ENCODE results near the gene DHRSX. TPM values are rescaled to one million over a fixed set of nuclear protein-coding genes. Genes with fewer than 3 reads are reported as not detected.

Gene DHRSX
- total RNA-seq, 1 experiment from 2014 or later, result 23.9 TPM

- POLR2A ChIA-PET, result no interaction called here
- CTCF ChIA-PET, result no interaction called here
- Mint-ChIP-seq H3K4me1 (ENCODE audit: insufficient read depth, unreplicated experiment) (no peaks in the 10 kb centered on the region), H3K27me3 (ENCODE audit: insufficient read depth, unreplicated experiment) (no peaks in the 10 kb centered on the region), H3K9me3 (ENCODE audit: unreplicated experiment) (no peaks in the 10 kb centered on the region), H3K4me3 (ENCODE audit: unreplicated experiment) (no peak overlapping the region), H3K36me3 (ENCODE audit: insufficient read depth, unreplicated experiment) (peaks cover 6% of the 10 kb centered on the region), H3K27ac (ENCODE audit: low read depth, unreplicated experiment) (no peak overlapping the region)
- intact Hi-C loops (cut with micrococcal nuclease), result no loop called here
- BruUV-seq (replicated peaks), result no TSS peak
- DNase-seq (ENCODE audit: unreplicated experiment), result no peak
- no peak for TF ChIP-seq CTCF (IDR thresholded peaks at IDR 0.05; ENCODE audit: unreplicated experiment)
Measured at GRCh38 chrX:2318371-2318770, 182.4 kb downstream of the DHRSX start.

- TF ChIP-seq CTCF (IDR thresholded peaks at IDR 0.05; ENCODE audit: unreplicated experiment), result no peak
- no peaks in the 10 kb centered on the region for H3K27me3 Mint-ChIP-seq (ENCODE audit: insufficient read depth, unreplicated experiment)
- intact Hi-C loops (cut with micrococcal nuclease), result no loop called here
- peaks cover 6% of the 10 kb centered on the region for H3K36me3 Mint-ChIP-seq (ENCODE audit: insufficient read depth, unreplicated experiment)
- ChIA-PET CTCF (no interaction called here), POLR2A (no interaction called here)
- H3K27ac Mint-ChIP-seq (ENCODE audit: low read depth, unreplicated experiment), result no peak overlapping the region
- no TSS peak for BruUV-seq (replicated peaks)
- no peaks in the 10 kb centered on the region for H3K4me1 Mint-ChIP-seq (ENCODE audit: insufficient read depth, unreplicated experiment)
- DNase-seq (ENCODE audit: unreplicated experiment), result no peak
- no peak overlapping the region for H3K4me3 Mint-ChIP-seq (ENCODE audit: unreplicated experiment)
- no peaks in the 10 kb centered on the region for H3K9me3 Mint-ChIP-seq (ENCODE audit: unreplicated experiment)
Measured at GRCh38 chrX:2317527-2318055, 183.2 kb downstream of the DHRSX start.

GRCh38 chrX:2316534-2316933 lies 184.2 kb downstream of the DHRSX start:
- CTCF ChIA-PET, result no interaction called here
- TF ChIP-seq CTCF (IDR thresholded peaks at IDR 0.05; ENCODE audit: unreplicated experiment), result no peak
- POLR2A ChIA-PET, result no interaction called here
- DNase-seq (ENCODE audit: unreplicated experiment), result no peak
- intact Hi-C loops (cut with micrococcal nuclease), result no loop called here
- no peaks in the 10 kb centered on the region for H3K4me1 Mint-ChIP-seq (ENCODE audit: insufficient read depth, unreplicated experiment)
- no peaks in the 10 kb centered on the region for H3K27me3 Mint-ChIP-seq (ENCODE audit: insufficient read depth, unreplicated experiment)
- no peaks in the 10 kb centered on the region for H3K9me3 Mint-ChIP-seq (ENCODE audit: unreplicated experiment)
- BruUV-seq (replicated peaks), result no TSS peak
- H3K36me3 Mint-ChIP-seq (ENCODE audit: insufficient read depth, unreplicated experiment), result peaks cover 6% of the 10 kb centered on the region
- no peak overlapping the region for H3K4me3 Mint-ChIP-seq (ENCODE audit: unreplicated experiment)
- H3K27ac Mint-ChIP-seq (ENCODE audit: low read depth, unreplicated experiment), result no peak overlapping the region

- Mint-ChIP-seq H3K27ac (ENCODE audit: low read depth, unreplicated experiment) (no peak overlapping the region), H3K4me3 (ENCODE audit: unreplicated experiment) (no peak overlapping the region), H3K9me3 (ENCODE audit: unreplicated experiment) (no peaks in the 10 kb centered on the region), H3K27me3 (ENCODE audit: insufficient read depth, unreplicated experiment) (no peaks in the 10 kb centered on the region), H3K4me1 (ENCODE audit: insufficient read depth, unreplicated experiment) (no peaks in the 10 kb centered on the region), H3K36me3 (ENCODE audit: insufficient read depth, unreplicated experiment) (peaks cover 10% of the 10 kb centered on the region)
- intact Hi-C loops (cut with micrococcal nuclease), result no loop called here
- BruUV-seq (replicated peaks), result no TSS peak
- DNase-seq (ENCODE audit: unreplicated experiment), result no peak
- ChIA-PET CTCF (no interaction called here), POLR2A (no interaction called here)
- no peak for TF ChIP-seq CTCF (IDR thresholded peaks at IDR 0.05; ENCODE audit: unreplicated experiment)
Measured at GRCh38 chrX:2315434-2315833, 185.3 kb downstream of the DHRSX start.

All from MCF 10A (cell line).